Kidney tubule cell (primary cell): ENCODE measurements around the gene RAP1GAP2.
"Not testable (repeated sequence)": the region's sequence is repeated elsewhere in the genome, so short reads cannot be mapped to it uniquely, and the experiment has no call there.

Experiments
- DNase-seq: peaks from one replicate; pipeline ENCODE4 v3.0.0-alpha.2; 2018; ENCODE audit warnings: low spot score

RAP1GAP2 gene

GRCh38 chr17:2967515-2967914 is 171.3 kb downstream of the RAP1GAP2 start:
- DNase-seq = no peak

GRCh38 chr17:2971851-2972250 is 175.6 kb downstream of the RAP1GAP2 start:
- DNase-seq = no peak

- DNase-seq = no peak
These were observed 176.5 kb downstream of the RAP1GAP2 start for GRCh38 chr17:2972749-2973148.

- no peak for DNase-seq
These were observed 178.1 kb downstream of the RAP1GAP2 start for GRCh38 chr17:2974347-2974746.

GRCh38 chr17:2975469-2975958 is 179.3 kb downstream of the RAP1GAP2 start:
- peak; percentile 73 for DNase-seq

- DNase-seq = no peak
These were observed 180.9 kb downstream of the RAP1GAP2 start for GRCh38 chr17:2977157-2977556.

- DNase-seq = no peak
These were observed 181.9 kb downstream of the RAP1GAP2 start for GRCh38 chr17:2978116-2978515.

GRCh38 chr17:2978991-2979390 is 182.8 kb downstream of the RAP1GAP2 start:
- DNase-seq = no peak

GRCh38 chr17:2980211-2980903 is 184.1 kb downstream of the RAP1GAP2 start:
- DNase-seq = no peak

- no peak for DNase-seq
These were observed 184.6 kb downstream of the RAP1GAP2 start for GRCh38 chr17:2980904-2981246.

- DNase-seq = no peak
These were observed 185.1 kb downstream of the RAP1GAP2 start for GRCh38 chr17:2981325-2981724.

GRCh38 chr17:2982854-2983253 is 186.6 kb downstream of the RAP1GAP2 start:
- peak; percentile 70 for DNase-seq

- DNase-seq = no peak
These were observed 187.0 kb downstream of the RAP1GAP2 start for GRCh38 chr17:2983255-2983654.

- DNase-seq = no peak
These were observed 189.1 kb downstream of the RAP1GAP2 start for GRCh38 chr17:2985318-2985717.

GRCh38 chr17:2986925-2987324 is 190.7 kb downstream of the RAP1GAP2 start:
- DNase-seq = no peak

GRCh38 chr17:2989396-2989795 is 193.2 kb downstream of the RAP1GAP2 start:
- DNase-seq = not testable (repeated sequence)

- DNase-seq = no peak
These were observed 193.6 kb downstream of the RAP1GAP2 start for GRCh38 chr17:2989855-2990254.

- no peak for DNase-seq
These were observed 194.2 kb downstream of the RAP1GAP2 start for GRCh38 chr17:2990396-2990795.

- DNase-seq = not testable (repeated sequence)
These were observed 195.3 kb downstream of the RAP1GAP2 start for GRCh38 chr17:2991396-2992180.

GRCh38 chr17:2994441-2994840 is 198.2 kb downstream of the RAP1GAP2 start:
- DNase-seq = no peak

GRCh38 chr17:2995377-2995776 is 199.1 kb downstream of the RAP1GAP2 start:
- DNase-seq = no peak

- no peak for DNase-seq
These were observed 199.9 kb downstream of the RAP1GAP2 start for GRCh38 chr17:2995886-2996809.
